Coronary artery (tissue), 2 donors: ENCODE results near the gene METRNL.
"Not testable (repeated sequence)": the region's sequence is repeated elsewhere in the genome, so short reads cannot be mapped to it uniquely, and the experiment has no call there.

ENCODE experiments used
- DNase-seq: peaks from one replicate; pipeline ENCODE4 v3.0.0-alpha.2; 2017; ENCODE audit warnings: low spot score
- H3K27ac ChIP-seq, 2 donors: fragments of 200-600 bp; sonication (generic); one replicate each; pipeline ENCODE4 v1.5.1; 2016 to 2019
- H3K4me3 ChIP-seq: fragments of 200-600 bp; sonication (generic); 2 replicates; pipeline ENCODE4 v1.5.1; 2016; ENCODE audit warnings: mild to moderate bottlenecking, moderate library complexity
- TF ChIP-seq, protein P1 (sequence below): fragments of 200-600 bp; sonication (generic); IDR thresholded peaks from one replicate; pipeline ENCODE4 v1.5.1; 2019; ENCODE audit warnings: antibody characterized with exemption

Gene METRNL

DNA sequence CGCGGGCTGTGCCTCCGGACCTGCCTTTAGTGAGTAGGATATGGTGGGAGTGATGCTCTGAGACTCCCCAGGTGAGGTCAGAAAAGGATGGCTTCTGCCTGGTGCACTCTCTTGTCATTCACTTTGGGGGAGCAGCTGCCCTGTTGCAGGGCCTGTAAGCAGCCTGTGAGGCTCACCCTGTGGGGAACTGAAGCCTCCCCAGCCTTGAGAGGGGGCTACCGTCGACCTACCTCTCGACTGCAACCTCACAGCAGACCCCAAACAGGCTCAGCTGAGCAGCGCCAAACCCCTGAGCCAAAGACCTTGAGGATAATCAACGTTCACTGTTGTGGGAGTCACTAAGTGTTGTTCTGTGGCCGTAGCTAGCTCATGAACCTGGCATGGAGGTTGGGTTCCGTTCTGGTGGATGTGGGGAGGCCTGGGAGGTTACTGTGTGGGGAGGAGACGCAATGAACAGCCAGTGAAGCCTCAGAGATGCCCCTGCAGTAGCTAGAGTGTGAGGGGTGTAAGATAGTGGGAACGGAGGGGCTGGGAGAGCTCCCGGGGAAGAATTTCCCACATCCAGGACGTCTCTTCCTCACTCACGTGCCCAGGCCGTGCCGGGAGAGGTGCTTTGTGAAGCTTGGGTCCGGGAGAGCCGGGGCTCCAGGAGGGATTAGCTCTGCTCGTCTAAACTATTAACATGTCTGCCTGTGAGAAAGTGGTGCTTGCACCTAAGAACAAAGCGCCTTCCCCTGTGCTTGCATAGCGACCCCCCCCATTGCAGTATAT lies 38.8 kb downstream of the METRNL start:
- Histone ChIP-seq H3K4me3 (no peak overlapping the region), H3K27ac (no peak overlapping the region)
- no peak for DNase-seq
- TF ChIP-seq, protein P1, sequence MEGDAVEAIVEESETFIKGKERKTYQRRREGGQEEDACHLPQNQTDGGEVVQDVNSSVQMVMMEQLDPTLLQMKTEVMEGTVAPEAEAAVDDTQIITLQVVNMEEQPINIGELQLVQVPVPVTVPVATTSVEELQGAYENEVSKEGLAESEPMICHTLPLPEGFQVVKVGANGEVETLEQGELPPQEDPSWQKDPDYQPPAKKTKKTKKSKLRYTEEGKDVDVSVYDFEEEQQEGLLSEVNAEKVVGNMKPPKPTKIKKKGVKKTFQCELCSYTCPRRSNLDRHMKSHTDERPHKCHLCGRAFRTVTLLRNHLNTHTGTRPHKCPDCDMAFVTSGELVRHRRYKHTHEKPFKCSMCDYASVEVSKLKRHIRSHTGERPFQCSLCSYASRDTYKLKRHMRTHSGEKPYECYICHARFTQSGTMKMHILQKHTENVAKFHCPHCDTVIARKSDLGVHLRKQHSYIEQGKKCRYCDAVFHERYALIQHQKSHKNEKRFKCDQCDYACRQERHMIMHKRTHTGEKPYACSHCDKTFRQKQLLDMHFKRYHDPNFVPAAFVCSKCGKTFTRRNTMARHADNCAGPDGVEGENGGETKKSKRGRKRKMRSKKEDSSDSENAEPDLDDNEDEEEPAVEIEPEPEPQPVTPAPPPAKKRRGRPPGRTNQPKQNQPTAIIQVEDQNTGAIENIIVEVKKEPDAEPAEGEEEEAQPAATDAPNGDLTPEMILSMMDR = no peak

GRCh38 chr17:83119987-83120864 lies 40.8 kb downstream of the METRNL start:
- TF ChIP-seq, protein P1 = no peak
- no peak overlapping the region for H3K27ac ChIP-seq

DNA sequence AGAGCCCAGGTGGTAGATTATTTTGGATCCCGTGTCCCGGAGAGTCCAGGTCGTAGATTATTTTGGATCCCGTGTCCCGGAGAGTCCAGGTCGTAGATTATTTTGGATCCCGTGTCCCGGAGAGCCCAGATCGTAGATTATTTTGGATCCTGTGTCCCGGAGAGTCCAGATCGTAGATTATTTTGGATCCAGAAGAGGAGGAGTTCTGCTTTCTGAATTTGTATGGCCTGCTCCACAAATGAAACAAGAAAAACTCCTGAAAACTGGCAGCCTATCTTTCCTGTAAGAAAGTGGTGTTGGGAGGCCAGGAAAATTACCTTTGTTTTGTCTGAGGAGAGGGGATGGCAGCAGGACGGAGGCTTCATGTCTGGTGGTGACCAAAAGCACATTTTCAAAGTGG lies 42.1 kb downstream of the METRNL start:
- H3K4me3 ChIP-seq, DNase-seq: not testable (repeated sequence)
- H3K27ac ChIP-seq = peak overlapping the region in 1 of 2 donors; percentile 42

More at GRCh38 chr17:83119987-83120864, 40.8 kb downstream of the METRNL start:
- no peak overlapping the region for H3K4me3 ChIP-seq
- no peak for DNase-seq

DNA sequence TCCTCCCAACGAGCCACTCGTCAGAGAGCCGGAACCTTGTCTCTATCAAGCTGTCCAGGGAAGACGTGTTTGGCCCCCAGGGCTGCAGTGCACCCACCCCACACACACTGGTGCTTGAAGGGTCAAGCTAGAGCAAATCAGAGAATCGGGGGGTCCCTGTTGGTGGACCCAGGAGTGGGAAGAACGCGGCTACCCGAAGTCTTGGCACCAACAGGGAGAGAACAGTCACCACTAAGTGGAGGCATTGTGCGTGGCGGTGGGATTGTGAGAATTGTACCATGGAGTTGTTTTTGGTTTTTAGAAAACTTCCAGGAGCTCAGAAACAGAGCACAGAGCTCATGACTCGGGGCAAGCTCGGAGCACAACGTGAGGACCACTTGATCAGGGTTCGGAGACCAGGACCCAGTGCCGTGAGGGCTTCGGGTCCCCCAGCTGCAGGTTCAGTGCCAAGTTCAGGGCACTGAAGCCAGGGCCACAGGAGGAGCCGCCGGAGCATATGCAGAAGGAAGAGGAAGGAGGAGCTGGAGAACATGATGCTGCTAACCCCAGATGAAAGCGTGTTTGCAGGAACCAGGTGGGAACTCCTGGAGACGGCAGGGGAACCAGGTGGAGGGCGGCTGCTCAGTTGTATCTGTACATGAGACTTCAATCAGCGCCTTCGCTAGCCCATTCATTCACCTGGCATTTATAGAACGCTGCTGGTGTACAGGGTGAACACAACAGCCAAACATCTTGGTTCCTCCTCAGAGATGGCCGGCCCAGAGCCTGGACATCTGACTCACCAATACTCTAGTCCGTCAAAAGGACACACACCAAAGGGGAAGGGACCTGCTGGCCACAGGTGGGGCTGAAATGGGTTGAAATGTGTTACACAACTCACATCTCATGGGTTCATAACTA lies 42.8 kb downstream of the METRNL start:
- Histone ChIP-seq H3K4me3 (no peak overlapping the region), H3K27ac (peak overlapping the region in 1 of 2 donors; percentile 42)
- DNase-seq = peak; percentile 61
- TF ChIP-seq, protein P1 = no peak

- no peak overlapping the region for H3K27ac ChIP-seq
- DNase-seq = peak; percentile 62
These were observed 43.4 kb downstream of the METRNL start for GRCh38 chr17:83122834-83123233.

GRCh38 chr17:83123896-83124801 lies 44.7 kb downstream of the METRNL start:
- DNase-seq = peak; percentile 68
- no peak overlapping the region for H3K4me3 ChIP-seq
- no peak overlapping the region for H3K27ac ChIP-seq
- TF ChIP-seq, protein P1 = no peak

More at GRCh38 chr17:83122834-83123233, 43.4 kb downstream of the METRNL start:
- H3K4me3 ChIP-seq = no peak overlapping the region
- TF ChIP-seq, protein P1 = no peak
